GM10266 (cell line): Measurements from ENCODE around the gene ZNF506.
"Not testable (repeated sequence)": the region's sequence is repeated elsewhere in the genome, so short reads cannot be mapped to it uniquely, and the experiment has no call there.

ENCODE experiments used
- DNase-seq: peaks from one replicate; pipeline ENCODE4 v3.0.0; 2012; ENCODE audit errors: extremely low spot score
- CTCF ChIP-seq: IDR thresholded peaks from 2 replicates; pipeline ENCODE4 v1.5.1; 2012; ENCODE audit warnings: mild to moderate bottlenecking, low read depth; ENCODE audit not compliant: control insufficient read depth, insufficient read depth; ENCODE audit errors: missing control alignments

The ZNF506 gene

GRCh38 chr19:19821366-19821951 lies at the start of gene ZNF506:
TSS of gene ZNF506 (minus strand) at chr19:19821750. CDS start at chr19:19821603, 147 bp downstream.
- TF ChIP-seq CTCF, result no peak
- DNase-seq, result peak; percentile 65

GRCh38 chr19:19870086-19870485 lies 48.5 kb upstream of the ZNF506 start:
- not testable (repeated sequence) for DNase-seq

GRCh38 chr19:19866611-19867248 lies 45.2 kb upstream of the ZNF506 start:
- peak; percentile 50 for DNase-seq
- TF ChIP-seq CTCF, result no peak

GRCh38 chr19:19865750-19866610 lies 44.4 kb upstream of the ZNF506 start, which contains the start of gene ZNF253:
TSS of gene ZNF253 (plus strand) at chr19:19865882. CDS start at chr19:19865997, 115 bp downstream.
- no peak for TF ChIP-seq CTCF
- peak; percentile 91 for DNase-seq

- TF ChIP-seq CTCF, result no peak
Observed at GRCh38 chr19:19860756-19861390, 39.3 kb upstream of the ZNF506 start.

GRCh38 chr19:19858751-19859150 lies 37.2 kb upstream of the ZNF506 start:
- no peak for DNase-seq
- TF ChIP-seq CTCF, result no peak

More at GRCh38 chr19:19860756-19861390, 39.3 kb upstream of the ZNF506 start:
- no peak for DNase-seq

GRCh38 chr19:19851740-19852139 lies 30.2 kb upstream of the ZNF506 start:
- not testable (repeated sequence) for DNase-seq

- no peak for TF ChIP-seq CTCF
- DNase-seq, result no peak
Observed at GRCh38 chr19:19849056-19849455, 27.5 kb upstream of the ZNF506 start.
